Measurements from ENCODE around the gene FGD2.

FGD2 gene

GRCh38 chr6:37053683-37054082 lies 48.2 kb downstream of the FGD2 start:
- no peaks in the 10 kb centered on the region for H3K27me3 ChIP-seq (ENCODE audit: insufficient read depth, insufficient read length)
- no peaks in the 10 kb centered on the region for H3K36me3 ChIP-seq (ENCODE audit: insufficient read depth, insufficient read length, low read length)
- H3K4me3 ChIP-seq (ENCODE audit: insufficient read length, low read depth): no peak overlapping the region
- TF ChIP-seq SUZ12 (IDR thresholded peaks at IDR 0.05; ENCODE audit: extremely low read depth, insufficient read depth, insufficient read length) (no peak), ZNF274 (IDR thresholded peaks at IDR 0.05; ENCODE audit: low read depth, low read length) (no peak), YY1 (IDR thresholded peaks at IDR 0.05; ENCODE audit: insufficient read depth, insufficient read length) (no peak)
- DNase-seq (ENCODE audit: low read depth, low spot score): no peak
- no peak overlapping the region for H3K9ac ChIP-seq (ENCODE audit: insufficient read length, low read depth)
- peaks cover 19% of the 10 kb centered on the region for H3K4me1 ChIP-seq (ENCODE audit: insufficient read depth, insufficient read length)
- no peaks in the 10 kb centered on the region for H3K9me3 ChIP-seq (ENCODE audit: insufficient read depth, low read length)

DNA sequence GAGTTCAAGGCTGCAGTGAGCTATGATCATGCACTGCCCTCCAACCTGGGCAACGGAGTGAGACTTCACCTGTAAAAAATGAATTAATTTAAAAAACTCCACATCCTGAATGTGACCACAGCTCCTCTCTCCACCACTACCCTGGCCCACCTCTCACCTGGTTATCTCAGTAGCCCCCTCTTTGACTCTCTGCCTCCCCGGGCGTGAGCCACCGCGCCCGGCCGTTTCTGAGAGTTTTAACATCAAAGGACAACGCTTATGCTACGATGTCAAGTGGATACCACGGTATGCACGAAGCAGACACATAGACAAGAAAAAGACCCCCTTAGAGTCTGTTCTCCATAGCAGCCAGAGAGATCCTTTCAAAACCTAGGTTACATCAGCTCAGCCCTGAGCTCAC lies 48.7 kb downstream of the FGD2 start:
- TF ChIP-seq ZNF274 (IDR thresholded peaks at IDR 0.05; ENCODE audit: low read depth, low read length): no peak
- TF ChIP-seq YY1 (IDR thresholded peaks at IDR 0.05; ENCODE audit: insufficient read depth, insufficient read length): no peak
- TF ChIP-seq SUZ12 (IDR thresholded peaks at IDR 0.05; ENCODE audit: extremely low read depth, insufficient read depth, insufficient read length): no peak
- DNase-seq (ENCODE audit: low read depth, low spot score): no peak
- no peaks in the 10 kb centered on the region for H3K9me3 ChIP-seq (ENCODE audit: insufficient read depth, low read length)
- H3K4me1 ChIP-seq (ENCODE audit: insufficient read depth, insufficient read length): peaks cover 19% of the 10 kb centered on the region
- no peak overlapping the region for H3K4me3 ChIP-seq (ENCODE audit: insufficient read length, low read depth)
- no peak overlapping the region for H3K9ac ChIP-seq (ENCODE audit: insufficient read length, low read depth)
- H3K27me3 ChIP-seq (ENCODE audit: insufficient read depth, insufficient read length): no peaks in the 10 kb centered on the region
- H3K36me3 ChIP-seq (ENCODE audit: insufficient read depth, insufficient read length, low read length): no peaks in the 10 kb centered on the region

GRCh38 chr6:37054580-37054979 lies 49.1 kb downstream of the FGD2 start:
- peaks cover 19% of the 10 kb centered on the region for H3K4me1 ChIP-seq (ENCODE audit: insufficient read depth, insufficient read length)
- DNase-seq (ENCODE audit: low read depth, low spot score): no peak
- H3K9ac ChIP-seq (ENCODE audit: insufficient read length, low read depth): no peak overlapping the region
- no peaks in the 10 kb centered on the region for H3K9me3 ChIP-seq (ENCODE audit: insufficient read depth, low read length)
- TF ChIP-seq ZNF274 (IDR thresholded peaks at IDR 0.05; ENCODE audit: low read depth, low read length) (no peak), SUZ12 (IDR thresholded peaks at IDR 0.05; ENCODE audit: extremely low read depth, insufficient read depth, insufficient read length) (no peak), YY1 (IDR thresholded peaks at IDR 0.05; ENCODE audit: insufficient read depth, insufficient read length) (no peak)
- no peak overlapping the region for H3K4me3 ChIP-seq (ENCODE audit: insufficient read length, low read depth)
- H3K27me3 ChIP-seq (ENCODE audit: insufficient read depth, insufficient read length): no peaks in the 10 kb centered on the region
- no peaks in the 10 kb centered on the region for H3K36me3 ChIP-seq (ENCODE audit: insufficient read depth, insufficient read length, low read length)

GRCh38 chr6:37056112-37056403 lies 50.6 kb downstream of the FGD2 start:
- H3K4me1 ChIP-seq (ENCODE audit: insufficient read depth, insufficient read length): peaks cover 19% of the 10 kb centered on the region
- no peaks in the 10 kb centered on the region for H3K36me3 ChIP-seq (ENCODE audit: insufficient read depth, insufficient read length, low read length)
- no peak overlapping the region for H3K4me3 ChIP-seq (ENCODE audit: insufficient read length, low read depth)
- no peak overlapping the region for H3K9ac ChIP-seq (ENCODE audit: insufficient read length, low read depth)
- no peak for DNase-seq (ENCODE audit: low read depth, low spot score)
- no peak for TF ChIP-seq SUZ12 (IDR thresholded peaks at IDR 0.05; ENCODE audit: extremely low read depth, insufficient read depth, insufficient read length)
- TF ChIP-seq ZNF274 (IDR thresholded peaks at IDR 0.05; ENCODE audit: low read depth, low read length): no peak
- no peak for TF ChIP-seq YY1 (IDR thresholded peaks at IDR 0.05; ENCODE audit: insufficient read depth, insufficient read length)
- H3K27me3 ChIP-seq (ENCODE audit: insufficient read depth, insufficient read length): no peaks in the 10 kb centered on the region
- no peaks in the 10 kb centered on the region for H3K9me3 ChIP-seq (ENCODE audit: insufficient read depth, low read length)

- Histone ChIP-seq H3K27me3 (ENCODE audit: insufficient read depth, insufficient read length) (no peaks in the 10 kb centered on the region), H3K4me1 (ENCODE audit: insufficient read depth, insufficient read length) (peaks cover 15% of the 10 kb centered on the region), H3K4me3 (ENCODE audit: insufficient read length, low read depth) (no peak overlapping the region), H3K36me3 (ENCODE audit: insufficient read depth, insufficient read length, low read length) (no peaks in the 10 kb centered on the region), H3K9ac (ENCODE audit: insufficient read length, low read depth) (no peak overlapping the region), H3K9me3 (ENCODE audit: insufficient read depth, low read length) (no peaks in the 10 kb centered on the region)
- no peak for TF ChIP-seq YY1 (IDR thresholded peaks at IDR 0.05; ENCODE audit: insufficient read depth, insufficient read length)
- TF ChIP-seq ZNF274 (IDR thresholded peaks at IDR 0.05; ENCODE audit: low read depth, low read length): no peak
- TF ChIP-seq SUZ12 (IDR thresholded peaks at IDR 0.05; ENCODE audit: extremely low read depth, insufficient read depth, insufficient read length): no peak
- no peak for DNase-seq (ENCODE audit: low read depth, low spot score)
Measured at GRCh38 chr6:37056439-37057127, 51.1 kb downstream of the FGD2 start.

DNA sequence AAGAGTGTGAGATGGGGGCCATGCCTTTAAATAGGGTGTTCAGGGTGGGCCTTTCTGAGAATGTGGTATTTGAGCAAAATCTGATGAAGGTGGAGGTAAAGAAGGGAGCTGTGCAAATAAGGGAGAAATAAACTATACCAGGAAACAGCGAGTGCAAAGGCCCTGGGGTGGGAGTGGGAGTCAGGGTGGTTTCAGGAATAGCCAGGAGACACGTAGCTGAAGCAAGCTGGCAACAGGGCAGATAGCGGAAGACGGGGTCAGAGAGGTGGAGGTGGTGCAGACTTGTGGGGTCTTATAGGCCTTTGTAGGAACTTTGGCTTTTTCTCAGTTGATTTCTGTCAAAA lies 51.6 kb downstream of the FGD2 start:
- TF ChIP-seq ZNF274 (IDR thresholded peaks at IDR 0.05; ENCODE audit: low read depth, low read length): no peak
- no peak for TF ChIP-seq SUZ12 (IDR thresholded peaks at IDR 0.05; ENCODE audit: extremely low read depth, insufficient read depth, insufficient read length)
- no peak for TF ChIP-seq YY1 (IDR thresholded peaks at IDR 0.05; ENCODE audit: insufficient read depth, insufficient read length)
- Histone ChIP-seq H3K27me3 (ENCODE audit: insufficient read depth, insufficient read length) (no peaks in the 10 kb centered on the region), H3K4me1 (ENCODE audit: insufficient read depth, insufficient read length) (peaks cover 12% of the 10 kb centered on the region), H3K36me3 (ENCODE audit: insufficient read depth, insufficient read length, low read length) (no peaks in the 10 kb centered on the region), H3K9ac (ENCODE audit: insufficient read length, low read depth) (no peak overlapping the region), H3K4me3 (ENCODE audit: insufficient read length, low read depth) (no peak overlapping the region), H3K9me3 (ENCODE audit: insufficient read depth, low read length) (no peaks in the 10 kb centered on the region)
- no peak for DNase-seq (ENCODE audit: low read depth, low spot score)

DNA sequence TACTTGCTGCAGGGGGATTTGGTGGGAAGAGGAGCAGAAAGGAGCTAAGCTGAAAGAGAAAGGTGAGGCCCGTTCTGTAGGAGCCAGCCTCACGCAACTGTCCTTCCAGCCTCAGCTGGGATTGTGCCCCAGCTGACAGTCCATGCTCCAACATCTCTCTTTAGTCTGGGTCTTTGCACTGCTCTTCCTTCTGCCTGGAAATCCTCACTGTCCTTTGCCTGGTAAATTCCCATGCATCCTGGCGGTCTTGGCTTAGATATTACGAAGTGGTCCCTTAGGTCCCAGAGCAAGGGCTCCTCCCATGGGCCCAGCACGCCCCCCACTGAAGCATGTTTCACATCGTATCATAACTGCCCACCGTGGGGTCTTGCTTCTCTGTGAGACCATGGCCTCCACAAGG lies 52.2 kb downstream of the FGD2 start:
- H3K4me1 ChIP-seq (ENCODE audit: insufficient read depth, insufficient read length): peaks cover 12% of the 10 kb centered on the region
- TF ChIP-seq SUZ12 (IDR thresholded peaks at IDR 0.05; ENCODE audit: extremely low read depth, insufficient read depth, insufficient read length) (no peak), YY1 (IDR thresholded peaks at IDR 0.05; ENCODE audit: insufficient read depth, insufficient read length) (no peak), ZNF274 (IDR thresholded peaks at IDR 0.05; ENCODE audit: low read depth, low read length) (no peak)
- H3K27me3 ChIP-seq (ENCODE audit: insufficient read depth, insufficient read length): no peaks in the 10 kb centered on the region

More for the DNA sequence above, 52.2 kb downstream of the FGD2 start:
- no peak for DNase-seq (ENCODE audit: low read depth, low spot score)
- no peak overlapping the region for H3K9ac ChIP-seq (ENCODE audit: insufficient read length, low read depth)
- H3K36me3 ChIP-seq (ENCODE audit: insufficient read depth, insufficient read length, low read length): no peaks in the 10 kb centered on the region
- H3K9me3 ChIP-seq (ENCODE audit: insufficient read depth, low read length): no peaks in the 10 kb centered on the region
- H3K4me3 ChIP-seq (ENCODE audit: insufficient read length, low read depth): no peak overlapping the region

Data from NT2/D1 (cell line).